ENCODE data around the gene BOLA1.

The BOLA1 gene

GRCh38 chr1:149906570-149907075 is 7.3 kb downstream of the BOLA1 start:
- DNase-seq (ENCODE audit: low read depth): no peak
- H3K4me3 ChIP-seq (ENCODE audit: low read depth, low read length): no peak overlapping the region
- TF ChIP-seq CTCF (IDR thresholded peaks at IDR 0.05; ENCODE audit: low read depth, low read length, missing control alignments): no peak

- DNase-seq (ENCODE audit: low read depth): no peak
- TF ChIP-seq CTCF (IDR thresholded peaks at IDR 0.05; ENCODE audit: low read depth, low read length, missing control alignments): no peak
- no peak overlapping the region for H3K4me3 ChIP-seq (ENCODE audit: low read depth, low read length)
Observed at GRCh38 chr1:149914545-149914944, 15.2 kb downstream of the BOLA1 start.

- DNase-seq (ENCODE audit: low read depth): no peak
- TF ChIP-seq CTCF (IDR thresholded peaks at IDR 0.05; ENCODE audit: low read depth, low read length, missing control alignments): no peak
- H3K4me3 ChIP-seq (ENCODE audit: low read depth, low read length): no peak overlapping the region
Observed at GRCh38 chr1:149915429-149916192, 16.2 kb downstream of the BOLA1 start.

- H3K4me3 ChIP-seq (ENCODE audit: low read depth, low read length): no peak overlapping the region
- TF ChIP-seq CTCF (IDR thresholded peaks at IDR 0.05; ENCODE audit: low read depth, low read length, missing control alignments): no peak
- no peak for DNase-seq (ENCODE audit: low read depth)
Observed at GRCh38 chr1:149916193-149916897, 17.0 kb downstream of the BOLA1 start.

GRCh38 chr1:149916898-149917252 is 17.5 kb downstream of the BOLA1 start:
- H3K4me3 ChIP-seq (ENCODE audit: low read depth, low read length): no peak overlapping the region
- no peak for DNase-seq (ENCODE audit: low read depth)
- no peak for TF ChIP-seq CTCF (IDR thresholded peaks at IDR 0.05; ENCODE audit: low read depth, low read length, missing control alignments)

GRCh38 chr1:149917571-149918144 is 18.3 kb downstream of the BOLA1 start, which contains the start of gene SV2A:
Gene SV2A, minus strand, starts transcription at chr1:149917844. Its CDS starts 4,004 bp downstream, at chr1:149913840.
- no peak within 1 kb of the TSS for H3K4me3 ChIP-seq (ENCODE audit: low read depth, low read length)
- DNase-seq (ENCODE audit: low read depth): no peak
- TF ChIP-seq CTCF (IDR thresholded peaks at IDR 0.05; ENCODE audit: low read depth, low read length, missing control alignments): no peak
